ENCODE measurements around the gene DCXR.

The DCXR gene

DNA sequence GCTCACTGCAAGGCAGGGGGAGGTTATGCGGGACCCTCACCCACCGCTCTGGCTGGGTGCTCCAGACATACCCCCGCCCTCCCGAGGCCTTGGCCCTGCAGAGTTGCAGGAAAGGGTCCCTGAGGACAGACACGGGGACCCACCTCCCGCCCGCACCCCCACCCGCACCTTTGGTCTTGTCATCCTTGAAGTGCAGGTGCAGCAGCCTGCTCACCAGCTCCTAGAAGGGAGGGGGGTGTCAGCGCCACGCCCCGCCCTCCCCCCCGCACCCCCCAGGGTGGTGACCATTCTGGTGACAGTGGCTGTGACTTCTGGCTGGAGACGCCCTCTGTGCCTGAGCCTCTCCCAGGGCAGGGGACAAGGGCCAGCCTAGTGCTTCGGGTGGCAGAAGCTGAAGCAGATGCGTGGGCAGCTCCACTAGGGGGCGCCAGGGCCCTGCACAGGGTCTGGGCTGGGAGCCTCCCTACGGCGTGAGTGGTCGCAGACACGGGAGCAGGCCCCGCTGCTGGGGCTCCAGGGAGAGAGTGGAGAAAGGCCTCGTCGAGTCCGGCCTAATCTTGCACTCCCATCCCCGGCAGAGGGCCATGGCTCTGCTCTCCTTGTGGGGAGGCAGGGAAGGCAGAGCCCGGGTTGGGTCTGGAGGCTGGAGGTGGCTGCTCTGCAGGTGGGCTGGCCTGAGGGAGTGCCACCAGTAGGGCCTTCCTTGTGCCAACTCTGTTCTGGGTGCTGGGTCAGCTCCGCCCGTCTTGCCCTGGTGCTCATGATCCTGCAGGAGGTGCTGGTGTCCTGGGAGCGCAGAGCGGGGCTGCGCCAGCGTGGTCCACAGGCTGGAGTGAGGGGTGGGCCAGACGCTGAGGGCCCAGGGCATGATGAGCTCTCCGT, 17.6 kb downstream of the DCXR start:
- Mint-ChIP-seq H3K27ac (no peak overlapping the region), H3K9me3 (ENCODE audit: low read depth) (no peaks in the 10 kb centered on the region), H3K36me3 (no peaks in the 10 kb centered on the region), H3K4me1 (ENCODE audit: low read depth) (peaks cover 13% of the 10 kb centered on the region), H3K27me3 (no peaks in the 10 kb centered on the region), H3K4me3 (no peak overlapping the region)

DNA sequence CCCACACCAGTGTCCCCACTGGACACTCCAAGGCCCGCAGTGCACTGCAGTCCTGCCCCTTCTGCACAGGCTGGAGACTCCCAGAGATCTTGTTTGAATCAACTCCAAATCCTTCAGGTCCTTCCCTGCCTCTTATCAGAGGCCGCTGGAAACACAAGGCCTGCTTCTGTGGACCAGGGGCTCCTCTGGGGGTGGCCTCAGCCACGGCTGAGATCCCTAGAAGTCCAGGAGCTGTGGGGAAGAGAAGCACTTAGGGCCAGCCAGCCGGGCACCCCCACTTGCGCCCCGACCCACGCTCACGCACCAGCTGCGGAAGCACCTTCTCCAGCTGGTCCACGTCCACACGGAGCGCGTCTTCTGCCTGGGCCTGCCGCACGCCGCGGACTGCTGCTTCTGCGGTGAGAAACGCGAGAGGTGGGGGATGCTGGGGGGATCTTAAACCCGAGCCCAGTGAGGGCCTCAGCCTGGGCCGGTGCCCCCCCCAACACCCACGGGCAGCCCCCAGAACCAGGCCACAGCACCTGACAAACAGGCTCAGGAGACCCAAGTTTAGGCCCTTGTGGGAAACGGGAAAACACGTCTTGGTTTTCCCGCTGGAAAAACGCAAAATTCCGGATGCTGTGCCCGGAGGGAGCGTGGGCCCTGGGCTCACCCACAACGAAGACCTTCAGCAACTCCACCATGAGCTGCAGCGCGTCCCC, 18.4 kb downstream of the DCXR start:
- H3K27ac Mint-ChIP-seq, result no peak overlapping the region
- H3K4me3 Mint-ChIP-seq, result no peak overlapping the region
- no peaks in the 10 kb centered on the region for H3K27me3 Mint-ChIP-seq
- no peaks in the 10 kb centered on the region for H3K36me3 Mint-ChIP-seq
- H3K9me3 Mint-ChIP-seq (ENCODE audit: low read depth), result no peaks in the 10 kb centered on the region
- H3K4me1 Mint-ChIP-seq (ENCODE audit: low read depth), result peaks cover 13% of the 10 kb centered on the region

DNA sequence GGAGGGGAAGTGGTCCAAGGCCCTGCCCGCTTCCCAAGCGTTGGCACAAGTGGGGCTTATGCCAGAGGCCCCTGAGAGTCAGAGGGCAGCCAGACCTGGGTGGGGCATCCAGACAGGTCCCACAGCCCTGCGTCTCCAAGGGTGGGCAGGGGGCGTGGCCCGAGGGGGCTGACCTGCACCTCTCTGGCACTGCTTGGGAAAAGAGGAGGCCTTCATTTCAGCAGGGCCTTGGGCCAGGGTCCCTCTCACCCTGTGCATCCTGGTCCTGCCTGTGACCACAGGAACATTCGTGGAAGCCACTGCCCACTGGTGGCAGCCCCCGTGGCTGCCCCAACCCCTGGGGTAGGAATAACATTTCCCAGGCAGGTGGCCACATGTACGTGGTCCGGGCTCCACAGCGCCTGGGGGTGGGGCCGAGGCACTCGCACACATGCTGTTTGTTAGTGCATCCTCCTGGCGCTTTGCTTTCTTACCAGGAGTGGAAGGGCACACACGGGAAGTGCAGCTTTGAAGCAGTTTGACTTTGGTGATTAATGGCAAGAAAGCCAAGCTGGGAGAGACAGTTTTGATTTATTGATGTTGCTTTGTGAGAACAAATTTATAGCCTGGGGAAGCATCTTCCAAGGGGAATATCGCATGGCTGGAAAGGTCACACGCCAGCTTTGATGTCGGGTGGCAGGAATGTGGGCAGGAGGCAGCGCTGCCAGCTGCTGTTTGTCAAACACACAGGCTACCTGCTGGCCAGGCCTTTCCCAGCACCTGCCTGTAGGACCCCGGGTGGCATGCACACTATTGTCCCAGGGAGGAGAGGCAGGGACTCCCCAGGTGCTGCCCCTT, 19.1 kb downstream of the DCXR start:
- H3K27me3 Mint-ChIP-seq, result no peaks in the 10 kb centered on the region
- H3K36me3 Mint-ChIP-seq, result no peaks in the 10 kb centered on the region
- H3K9me3 Mint-ChIP-seq (ENCODE audit: low read depth), result no peaks in the 10 kb centered on the region
- H3K4me3 Mint-ChIP-seq, result no peak overlapping the region
- H3K27ac Mint-ChIP-seq, result peak overlapping the region; percentile 17
- peaks cover 10% of the 10 kb centered on the region for H3K4me1 Mint-ChIP-seq (ENCODE audit: low read depth)

DNA sequence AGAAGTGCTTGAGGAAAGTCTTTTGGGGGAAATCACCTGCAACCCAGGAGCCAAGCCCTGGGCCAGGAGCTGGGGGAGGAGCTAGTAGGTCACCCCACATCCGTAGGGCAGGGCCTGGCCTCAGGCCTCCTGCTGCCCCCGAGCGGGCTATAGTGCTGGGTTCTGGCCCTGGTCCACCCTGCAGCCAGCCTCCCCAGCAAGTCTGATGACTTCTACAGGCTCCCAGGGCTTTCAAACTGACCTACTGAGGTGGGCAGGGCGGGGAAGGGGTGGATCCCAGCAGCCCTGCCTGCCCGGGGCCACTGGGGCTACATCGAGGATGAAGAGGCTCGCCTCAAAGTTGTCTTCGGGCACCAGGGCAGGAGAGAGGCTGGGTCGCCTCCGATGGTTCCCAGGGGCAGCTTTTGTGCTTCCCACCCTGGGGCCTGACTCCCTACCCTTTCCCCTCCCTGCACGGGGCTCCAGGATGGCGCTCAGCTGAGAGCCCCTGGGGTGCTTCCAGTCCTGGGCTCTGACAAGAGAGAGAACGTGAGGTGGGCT, 19.8 kb downstream of the DCXR start:
- Mint-ChIP-seq H3K4me3 (no peak overlapping the region), H3K27me3 (no peaks in the 10 kb centered on the region), H3K9me3 (ENCODE audit: low read depth) (no peaks in the 10 kb centered on the region), H3K27ac (no peak overlapping the region), H3K36me3 (no peaks in the 10 kb centered on the region), H3K4me1 (ENCODE audit: low read depth) (peaks cover 10% of the 10 kb centered on the region)

DNA sequence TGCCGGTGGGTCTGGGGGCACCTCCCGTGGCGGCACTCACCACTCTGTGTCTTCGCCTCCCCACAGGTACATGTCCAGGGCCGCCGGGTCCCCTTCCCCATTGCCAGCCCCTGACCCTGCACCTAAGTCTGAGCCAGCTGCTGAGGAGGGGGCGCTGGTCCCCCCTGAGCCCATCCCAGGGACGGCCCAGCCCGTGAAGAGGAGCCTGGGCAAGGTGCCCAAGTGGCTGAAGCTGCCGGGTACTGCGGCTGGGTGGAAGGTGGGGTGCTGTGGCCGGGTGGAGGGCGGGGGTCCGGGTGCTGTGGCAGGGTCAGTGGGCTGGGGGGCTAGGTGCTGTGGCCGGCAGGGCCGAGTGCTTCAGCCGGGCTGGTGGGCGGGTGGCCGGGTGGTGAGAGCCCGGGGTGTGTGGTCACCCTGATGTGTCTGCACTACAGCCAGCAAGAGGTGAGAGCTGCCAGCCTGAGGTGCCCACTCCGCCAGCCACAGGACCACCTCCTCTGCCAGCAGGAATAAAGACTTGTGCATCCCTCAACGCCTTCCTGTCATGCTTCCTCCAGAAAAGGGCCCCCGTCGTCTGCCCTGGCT, 20.5 kb downstream of the DCXR start:
- Mint-ChIP-seq H3K9me3 (ENCODE audit: low read depth) (no peaks in the 10 kb centered on the region), H3K4me3 (no peak overlapping the region), H3K36me3 (no peaks in the 10 kb centered on the region), H3K27me3 (no peaks in the 10 kb centered on the region), H3K4me1 (ENCODE audit: low read depth) (peaks cover 10% of the 10 kb centered on the region), H3K27ac (no peak overlapping the region)

DNA sequence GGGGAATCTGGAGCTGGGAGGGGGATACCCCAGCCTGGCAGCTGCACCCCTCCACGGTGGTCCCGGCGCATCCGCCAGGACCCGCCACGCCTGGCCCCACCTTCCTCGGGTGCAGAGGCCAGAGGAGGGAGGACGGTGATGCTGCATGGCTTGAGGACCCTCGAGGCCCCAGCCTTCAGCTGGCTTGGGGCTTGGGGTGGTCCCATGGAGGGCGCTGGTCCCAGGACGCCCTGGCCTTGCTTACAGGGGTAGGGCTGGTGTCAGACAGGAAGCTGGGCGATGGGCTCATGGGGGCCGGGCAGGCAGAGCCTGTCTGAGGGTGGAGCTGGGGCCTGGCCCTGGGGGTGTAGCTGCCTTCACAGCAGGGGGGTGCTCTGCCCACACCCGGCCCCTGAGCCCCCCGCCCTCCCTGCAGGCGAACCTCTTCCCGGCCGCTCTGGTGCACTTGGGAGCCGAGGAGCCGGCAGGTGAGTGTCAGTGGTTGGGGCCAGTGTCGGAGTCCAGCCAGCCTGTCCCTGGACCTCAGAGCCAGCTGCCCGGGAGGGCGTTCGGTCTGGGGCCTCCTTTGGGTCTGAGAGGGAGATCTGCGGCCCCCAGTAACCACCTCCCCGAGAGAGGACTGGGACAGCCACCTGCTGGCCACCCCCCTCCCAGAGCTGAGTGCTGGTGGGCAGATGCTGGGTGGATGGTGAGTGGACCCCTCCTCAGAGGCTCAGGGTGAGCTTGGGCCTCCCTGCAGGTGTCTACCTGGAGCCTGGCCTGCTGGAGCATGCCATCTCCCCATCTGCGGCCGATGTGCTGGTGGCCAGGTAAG, 21.2 kb downstream of the DCXR start:
- Mint-ChIP-seq H3K9me3 (ENCODE audit: low read depth) (no peaks in the 10 kb centered on the region), H3K27me3 (no peaks in the 10 kb centered on the region), H3K27ac (no peak overlapping the region), H3K4me3 (no peak overlapping the region), H3K4me1 (ENCODE audit: low read depth) (peaks cover 4% of the 10 kb centered on the region), H3K36me3 (no peaks in the 10 kb centered on the region)

DNA sequence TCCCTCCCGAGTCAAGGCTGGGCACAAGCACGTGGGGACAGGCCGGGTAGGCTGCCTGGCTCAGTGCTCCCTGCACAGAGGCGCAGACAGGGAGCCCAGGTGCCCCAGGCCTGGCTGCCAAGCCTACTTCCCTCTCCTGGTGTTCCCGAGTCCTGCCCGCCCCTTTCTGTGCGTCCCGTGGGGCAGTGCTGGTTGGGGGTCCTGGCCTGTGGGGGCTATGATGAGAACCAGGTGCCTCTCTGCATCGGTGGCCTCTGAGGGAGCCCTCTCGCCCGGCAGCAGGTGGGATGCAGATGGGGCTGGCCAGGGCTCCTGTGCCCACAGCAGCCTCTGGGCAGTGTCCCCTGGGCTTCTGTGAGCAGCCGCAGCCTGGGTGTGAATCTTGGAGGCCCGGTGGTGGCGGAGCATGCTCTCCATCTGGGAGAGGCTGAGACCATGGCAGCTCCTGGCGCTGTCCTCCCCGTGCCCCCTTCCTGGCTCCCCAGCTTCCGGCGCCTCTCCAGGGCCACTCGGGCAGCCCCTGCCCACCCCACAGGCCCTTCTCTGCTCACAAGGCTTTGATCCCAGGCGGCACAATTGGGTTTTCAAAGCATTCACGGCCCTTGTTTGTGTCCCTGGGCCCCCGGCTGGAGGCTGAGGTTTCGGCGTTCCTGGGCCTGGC, 22.1 kb downstream of the DCXR start:
- Mint-ChIP-seq H3K36me3 (no peaks in the 10 kb centered on the region), H3K27ac (no peak overlapping the region)

DNA sequence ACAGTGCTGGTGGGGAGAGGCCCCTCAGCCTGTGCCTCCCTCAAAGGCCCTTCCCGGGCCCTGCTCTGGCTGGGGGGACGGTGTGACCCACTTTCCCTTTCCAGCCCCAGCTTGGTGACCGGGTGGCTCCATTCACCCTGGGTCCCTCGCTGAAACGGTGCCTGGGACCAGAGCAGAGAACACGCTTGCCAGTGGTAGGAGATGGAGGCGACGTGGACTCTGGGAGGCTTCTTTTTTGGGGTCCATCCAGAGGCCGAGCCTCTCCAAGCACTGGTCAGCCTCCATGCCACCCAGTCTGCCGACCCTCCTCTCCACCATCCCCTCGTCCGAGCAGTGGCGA, 22.6 kb downstream of the DCXR start:
- H3K4me1 Mint-ChIP-seq (ENCODE audit: low read depth), result no peaks in the 10 kb centered on the region
- no peak overlapping the region for H3K27ac Mint-ChIP-seq
- no peaks in the 10 kb centered on the region for H3K9me3 Mint-ChIP-seq (ENCODE audit: low read depth)
- H3K27me3 Mint-ChIP-seq, result no peaks in the 10 kb centered on the region
- H3K4me3 Mint-ChIP-seq, result no peak overlapping the region
- no peaks in the 10 kb centered on the region for H3K36me3 Mint-ChIP-seq

More for the DNA sequence above, 22.1 kb downstream of the DCXR start:
- Mint-ChIP-seq H3K9me3 (ENCODE audit: low read depth) (no peaks in the 10 kb centered on the region), H3K4me3 (no peak overlapping the region), H3K27me3 (no peaks in the 10 kb centered on the region), H3K4me1 (ENCODE audit: low read depth) (peaks cover under 1% of the 10 kb centered on the region)

DNA sequence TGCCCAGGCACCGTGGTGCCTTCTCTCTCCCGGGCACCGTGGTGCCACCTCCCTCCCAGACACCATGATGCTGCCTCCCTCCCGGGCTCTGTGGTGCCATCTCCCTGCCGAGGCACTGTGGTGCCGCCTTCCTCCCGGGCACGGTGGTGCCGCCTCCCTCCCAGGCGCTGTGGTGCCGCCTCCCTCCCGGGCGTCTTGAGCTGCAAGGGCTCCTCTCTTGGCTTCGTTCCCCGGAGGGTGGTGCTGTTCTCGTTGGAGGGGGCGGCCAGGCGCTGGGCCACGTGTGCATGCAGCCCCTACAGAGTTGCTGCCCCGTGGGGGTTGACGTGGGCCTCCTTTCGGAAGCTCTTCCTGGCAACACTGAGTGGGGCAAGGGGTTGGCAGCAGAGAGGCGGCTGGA, 23.1 kb downstream of the DCXR start:
- H3K4me3 Mint-ChIP-seq, result no peak overlapping the region
- H3K36me3 Mint-ChIP-seq, result no peaks in the 10 kb centered on the region
- H3K27me3 Mint-ChIP-seq, result no peaks in the 10 kb centered on the region
- no peaks in the 10 kb centered on the region for H3K9me3 Mint-ChIP-seq (ENCODE audit: low read depth)
- no peaks in the 10 kb centered on the region for H3K4me1 Mint-ChIP-seq (ENCODE audit: low read depth)
- no peak overlapping the region for H3K27ac Mint-ChIP-seq

DNA sequence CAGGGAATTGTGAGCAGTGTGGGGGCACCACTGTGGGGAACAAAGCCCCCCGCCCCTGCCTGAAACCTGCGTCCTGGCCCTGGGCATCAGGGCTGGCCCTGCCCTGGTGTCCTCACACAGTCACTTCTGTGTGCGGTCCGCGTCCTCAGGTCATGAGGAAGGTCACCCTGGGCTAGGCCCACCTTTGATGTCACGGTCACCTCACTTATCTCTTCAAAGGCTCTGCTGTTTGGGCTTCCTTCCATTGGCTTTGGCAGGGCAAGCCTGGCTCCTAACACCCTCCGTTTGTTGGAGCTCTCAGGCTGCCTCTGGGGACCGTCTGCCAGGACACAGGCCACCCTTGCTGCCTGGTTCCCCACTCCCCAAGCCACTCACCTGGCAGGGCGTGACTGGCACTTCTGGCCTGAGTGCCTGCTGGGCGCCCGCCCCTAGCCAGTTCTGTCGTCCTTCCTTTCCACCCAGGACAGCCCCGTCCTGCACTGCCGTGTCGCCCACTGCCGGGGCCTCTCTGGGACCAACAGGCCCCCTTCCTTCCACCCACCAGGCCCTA, 23.6 kb downstream of the DCXR start:
- H3K36me3 Mint-ChIP-seq, result no peaks in the 10 kb centered on the region
- no peak overlapping the region for H3K4me3 Mint-ChIP-seq
- H3K9me3 Mint-ChIP-seq (ENCODE audit: low read depth), result no peaks in the 10 kb centered on the region
- H3K4me1 Mint-ChIP-seq (ENCODE audit: low read depth), result no peaks in the 10 kb centered on the region
- no peaks in the 10 kb centered on the region for H3K27me3 Mint-ChIP-seq
- H3K27ac Mint-ChIP-seq, result no peak overlapping the region

DNA sequence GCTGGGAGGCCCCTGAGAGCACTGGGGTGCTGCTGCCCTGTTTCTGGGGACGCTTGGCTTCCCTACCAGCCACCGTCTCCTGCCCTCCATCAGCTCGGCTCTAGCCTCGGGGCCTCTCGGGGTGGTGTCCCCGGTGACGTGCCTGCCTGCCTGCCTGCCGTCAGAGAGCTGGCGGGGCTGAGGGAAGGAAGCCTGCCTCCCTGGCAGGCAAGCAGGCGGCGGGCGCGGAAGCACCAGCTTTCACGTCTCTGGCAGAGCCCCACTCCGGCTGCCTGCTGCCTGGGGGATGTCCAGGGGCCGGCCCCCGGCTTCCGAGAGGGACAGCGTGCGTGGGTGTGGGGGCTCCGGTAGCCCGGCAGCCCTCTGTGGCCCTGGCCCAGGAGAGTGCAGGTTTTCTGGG, 24.2 kb downstream of the DCXR start:
- Mint-ChIP-seq H3K27me3 (no peaks in the 10 kb centered on the region), H3K36me3 (no peaks in the 10 kb centered on the region), H3K9me3 (ENCODE audit: low read depth) (no peaks in the 10 kb centered on the region), H3K27ac (no peak overlapping the region), H3K4me3 (no peak overlapping the region), H3K4me1 (ENCODE audit: low read depth) (no peaks in the 10 kb centered on the region)

DNA sequence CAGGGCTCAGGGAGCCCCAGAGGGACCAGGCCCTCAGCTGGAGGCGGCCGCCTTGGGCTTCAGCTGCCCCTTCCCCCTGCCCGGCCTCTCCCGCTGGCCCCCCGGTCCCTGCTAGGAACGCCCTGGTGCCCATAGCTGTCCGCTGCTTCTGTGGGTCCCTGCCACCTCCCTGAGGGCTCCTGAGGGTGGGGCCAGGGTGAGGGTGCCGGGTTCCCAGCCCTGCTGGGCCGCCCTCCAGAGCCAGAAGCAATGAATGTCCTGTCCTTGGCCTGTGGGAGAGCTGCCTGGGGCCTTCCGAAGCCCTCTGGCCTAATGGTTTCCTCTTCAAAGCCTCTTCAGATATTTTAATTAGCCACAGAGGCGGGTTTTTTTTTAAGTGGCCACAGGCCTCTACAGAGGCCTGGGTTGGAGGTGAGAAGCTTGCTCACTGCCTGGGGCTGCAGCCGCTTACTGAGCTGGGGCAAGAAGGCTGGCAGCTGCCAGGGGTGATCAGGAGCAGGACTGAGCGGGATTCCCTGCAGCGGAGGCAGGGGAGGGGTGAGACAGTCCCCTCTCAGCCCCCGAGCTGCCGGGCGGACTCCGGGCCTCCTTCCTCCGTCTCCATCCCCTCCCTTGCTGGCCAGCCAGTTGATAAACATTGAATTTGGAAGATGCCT, 24.7 kb downstream of the DCXR start:
- Mint-ChIP-seq H3K9me3 (ENCODE audit: low read depth) (no peaks in the 10 kb centered on the region), H3K4me3 (no peak overlapping the region), H3K36me3 (no peaks in the 10 kb centered on the region), H3K27ac (no peak overlapping the region), H3K4me1 (ENCODE audit: low read depth) (no peaks in the 10 kb centered on the region), H3K27me3 (no peaks in the 10 kb centered on the region)

DNA sequence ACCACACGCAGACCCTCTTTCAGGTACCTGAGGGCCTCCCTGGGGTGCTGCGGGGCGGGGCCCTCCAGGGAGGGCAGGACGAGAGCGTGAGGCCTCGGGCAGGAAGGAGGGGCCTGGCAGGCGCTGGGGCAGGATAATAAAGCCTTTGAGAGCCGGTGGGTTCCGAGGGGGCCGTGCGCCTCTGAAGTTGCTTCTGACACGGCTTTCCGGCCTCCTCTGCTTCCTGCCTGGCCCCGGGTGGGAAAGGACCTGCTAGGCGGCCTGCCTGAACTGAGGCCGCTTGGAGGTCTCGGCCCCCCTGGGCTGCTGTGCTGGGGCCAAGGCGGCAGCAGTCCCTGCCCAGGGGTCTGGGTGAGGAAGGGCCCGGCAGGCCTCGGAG, 25.2 kb downstream of the DCXR start:
- Mint-ChIP-seq H3K4me3 (no peak overlapping the region), H3K9me3 (ENCODE audit: low read depth) (no peaks in the 10 kb centered on the region), H3K36me3 (no peaks in the 10 kb centered on the region), H3K27ac (no peak overlapping the region), H3K27me3 (no peaks in the 10 kb centered on the region), H3K4me1 (ENCODE audit: low read depth) (no peaks in the 10 kb centered on the region)

All from activated naive CD8-positive, alpha-beta T cell (primary cell).